H1 (cell line): ENCODE data around the gene MRPS35. TPM values are rescaled to one million over a fixed set of nuclear protein-coding genes. Genes with fewer than 3 reads are reported as not detected.

Experiments
- CEBPB ChIP-seq: IDR thresholded peaks from 2 replicates; pipeline ENCODE4 v1.6.1; 2012; ENCODE audit warnings: low read depth, low read length
- CTBP2 ChIP-seq: IDR thresholded peaks from 2 replicates; pipeline ENCODE4 v1.7.0; 2011; ENCODE audit warnings: borderline replicate concordance, mild to moderate bottlenecking, moderate library complexity, mixed read lengths, low read length; ENCODE audit not compliant: insufficient read depth, insufficient read length
- EGR1 ChIP-seq: IDR thresholded peaks from 2 replicates; pipeline ENCODE4 v1.6.1; 2011; ENCODE audit warnings: low read depth, low read length, borderline replicate concordance
- POLR2AphosphoS5 ChIP-seq: IDR thresholded peaks from 2 replicates; pipeline ENCODE4 v1.6.1; 2011; ENCODE audit warnings: low read depth, low read length
- SRF ChIP-seq: IDR thresholded peaks from 2 replicates; pipeline ENCODE4 v1.6.1; 2011; ENCODE audit warnings: mild to moderate bottlenecking, low read depth, low read length, moderate library complexity
- TAF7 ChIP-seq: optimal IDR thresholded peaks from 2 replicates; pipeline ENCODE3; 2011; ENCODE audit warnings: low read depth, mild to moderate bottlenecking, inconsistent platforms, low read length, moderate library complexity, borderline replicate concordance
- TBP ChIP-seq: IDR thresholded peaks from 2 replicates; pipeline ENCODE4 v1.6.1; 2011; ENCODE audit warnings: low read depth, low read length, improper control_type of control experiment
- USF2 ChIP-seq: IDR thresholded peaks from 2 replicates; pipeline ENCODE4 v1.6.1; 2011; ENCODE audit warnings: low read length, improper control_type of control experiment
- polyA plus RNA-seq, 7 experiments: library from polyadenylated mRNA; depleted of rRNA in 3 of 7; stranded (reverse) in 5 of 7; unstranded in 2 of 7; fragments of >200 nt in 5 of 7; fragments of 200-250 nt in 2 of 7; gene quantifications; 1 replicate in 5 of 7; 2 replicates in 1 of 7; 4 replicates in 1 of 7; pipeline versions ENCODE4 v1.2.1 to v1.2.3, GENCODE V29; 2011 to 2013; ENCODE audit warnings: missing spikeins in 2 of 7, mixed read lengths in 2 of 7
- total RNA-seq: library from RNA; stranded (reverse); fragmentation: NEBNext Ultra II Directional; extraction: Animal tissue kit (Norgen Biotek cat#: 25700); gene quantifications from 2 replicates; pipeline ENCODE4 v1.2.1, GENCODE V29; 2021

The MRPS35 gene
- total and polyA plus RNA-seq, 2 of the 8 experiments (the other 6 are each of a cell fraction or from before 2014, with no cell fraction given) = 26.8 to 47.9 TPM

- no peak for TF ChIP-seq USF2
- no peak for TF ChIP-seq CEBPB
- peak; percentile 37; the same call in 1 of the 2 replicates for TF ChIP-seq EGR1
- no peak; the same call in 1 of the 2 replicates for TF ChIP-seq POLR2AphosphoS5
- no peak for TF ChIP-seq CTBP2
- peak; percentile 71; the same call in 1 of the 2 replicates for TF ChIP-seq TBP
- TF ChIP-seq TAF7 = peak; percentile 78
- peak; percentile 33; the same call in 1 of the 2 replicates for TF ChIP-seq SRF
Observed at GRCh38 chr12:27779920-27780611, 69.4 kb downstream of the MRPS35 start, which contains the start of the genes KLHL42 and MANSC4 (continued).
